Measurements from ENCODE around the gene AGBL5. TPM values are rescaled to one million over a fixed set of nuclear protein-coding genes. Genes with fewer than 3 reads are reported as not detected.

The AGBL5 gene
- total and polyA plus RNA-seq, 2 of the 13 experiments (the other 11 are each of a cell fraction or from before 2014, with no cell fraction given), result 55.9 to 73.3 TPM

- TF ChIP-seq ZNF407 (CRISPR knock-in tag; IDR thresholded peaks at IDR 0.05; ENCODE audit: not compliant biosample characterization), result peak; percentile 42
- no peak for TF ChIP-seq THYN1 (CRISPR knock-in tag; IDR thresholded peaks at IDR 0.05; ENCODE audit: borderline replicate concordance, low read depth)
- TF ChIP-seq ZBTB14 (CRISPR knock-in tag; IDR thresholded peaks at IDR 0.05), result no peak
- TF ChIP-seq HES4 (CRISPR knock-in tag; IDR thresholded peaks at IDR 0.05; ENCODE audit: borderline replicate concordance), result peak; percentile 58; the same call in 1 of the 2 replicates
- peak; percentile 59 for TF ChIP-seq MAX (IDR thresholded peaks at IDR 0.05)
- TF ChIP-seq ZNF362 (CRISPR knock-in tag; IDR thresholded peaks at IDR 0.05; ENCODE audit: borderline replicate concordance), result no peak
- TF ChIP-seq ZNF790 (CRISPR knock-in tag; IDR thresholded peaks at IDR 0.05; ENCODE audit: borderline replicate concordance), result no peak
- TF ChIP-seq POGZ (CRISPR knock-in tag; IDR thresholded peaks at IDR 0.05), result 0 out of 2 replicates have a peak, but pooled peaks have one; percentile 13
- TF ChIP-seq RARA (CRISPR knock-in tag; IDR thresholded peaks at IDR 0.05), result no peak
- peak; percentile 67 for TF ChIP-seq ZFX (CRISPR knock-in tag; IDR thresholded peaks at IDR 0.05; ENCODE audit: low read depth)
- 0 out of 2 replicates have a peak, but pooled peaks have one; percentile 27 for TF ChIP-seq POLR2G (IDR thresholded peaks at IDR 0.05; ENCODE audit: low read depth, low read length)
- TF ChIP-seq ZSCAN25 (CRISPR knock-in tag; IDR thresholded peaks at IDR 0.05), result peak; percentile 98
- 0 out of 2 replicates have a peak, but pooled peaks have one; percentile 13 for TF ChIP-seq GABPB1 (CRISPR knock-in tag; IDR thresholded peaks at IDR 0.05)
- TF ChIP-seq MZF1 (CRISPR knock-in tag; IDR thresholded peaks at IDR 0.05; ENCODE audit: borderline replicate concordance), result no peak
- peak; percentile 38 for TF ChIP-seq SALL1 (CRISPR knock-in tag; IDR thresholded peaks at IDR 0.05)
- peak; percentile 61; the same call in 1 of the 2 replicates for TF ChIP-seq NFATC3 (CRISPR knock-in tag; IDR thresholded peaks at IDR 0.05)
Observed at GRCh38 chr2:27078267-27079194, 27.1 kb downstream of the AGBL5 start, which contains the start of gene EMILIN1 (continued).

Measured in HepG2 (cell line).